Measurements from ENCODE around the gene MYH14. TPM values are rescaled to one million over a fixed set of nuclear protein-coding genes. Genes with fewer than 3 reads are reported as not detected.

The MYH14 gene
- total RNA-seq, 1 donor from 2014 or later: 85.4 TPM

DNA sequence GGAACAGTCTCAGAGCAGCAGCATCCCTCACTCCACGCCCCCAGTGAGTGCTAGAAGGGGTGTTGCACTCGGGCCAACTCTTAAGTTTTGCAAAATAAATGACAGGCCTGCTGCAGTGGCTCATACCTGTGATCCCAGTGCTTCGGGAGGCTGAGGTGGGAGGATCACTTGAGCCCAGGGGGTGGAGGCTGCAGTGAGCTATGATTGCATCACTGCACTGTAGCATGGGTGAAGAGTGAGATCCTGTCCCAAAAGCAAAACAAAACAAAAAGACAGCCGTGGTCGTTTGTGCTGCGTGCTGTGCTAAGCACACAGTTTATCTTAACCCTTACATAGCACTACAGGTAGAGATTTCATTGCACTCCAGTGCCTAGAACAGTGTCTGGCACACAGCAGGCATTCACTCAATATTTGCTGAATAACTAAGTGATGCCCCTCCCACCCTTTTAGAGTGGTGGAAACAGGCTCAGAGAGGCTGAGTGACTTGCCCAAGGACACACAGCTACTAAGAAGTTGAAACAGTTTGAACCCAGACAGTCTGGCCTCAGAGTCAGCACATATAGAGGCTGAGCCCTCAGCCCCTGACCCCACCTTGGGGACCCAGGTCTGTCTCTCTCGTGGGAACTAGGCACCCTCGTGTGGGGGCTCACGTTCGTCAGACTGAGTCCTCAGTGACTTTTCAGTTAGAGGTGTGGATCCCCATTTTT is 107.5 kb downstream of the MYH14 start:
- DNase-seq (ENCODE audit: low spot score): no peak

DNA sequence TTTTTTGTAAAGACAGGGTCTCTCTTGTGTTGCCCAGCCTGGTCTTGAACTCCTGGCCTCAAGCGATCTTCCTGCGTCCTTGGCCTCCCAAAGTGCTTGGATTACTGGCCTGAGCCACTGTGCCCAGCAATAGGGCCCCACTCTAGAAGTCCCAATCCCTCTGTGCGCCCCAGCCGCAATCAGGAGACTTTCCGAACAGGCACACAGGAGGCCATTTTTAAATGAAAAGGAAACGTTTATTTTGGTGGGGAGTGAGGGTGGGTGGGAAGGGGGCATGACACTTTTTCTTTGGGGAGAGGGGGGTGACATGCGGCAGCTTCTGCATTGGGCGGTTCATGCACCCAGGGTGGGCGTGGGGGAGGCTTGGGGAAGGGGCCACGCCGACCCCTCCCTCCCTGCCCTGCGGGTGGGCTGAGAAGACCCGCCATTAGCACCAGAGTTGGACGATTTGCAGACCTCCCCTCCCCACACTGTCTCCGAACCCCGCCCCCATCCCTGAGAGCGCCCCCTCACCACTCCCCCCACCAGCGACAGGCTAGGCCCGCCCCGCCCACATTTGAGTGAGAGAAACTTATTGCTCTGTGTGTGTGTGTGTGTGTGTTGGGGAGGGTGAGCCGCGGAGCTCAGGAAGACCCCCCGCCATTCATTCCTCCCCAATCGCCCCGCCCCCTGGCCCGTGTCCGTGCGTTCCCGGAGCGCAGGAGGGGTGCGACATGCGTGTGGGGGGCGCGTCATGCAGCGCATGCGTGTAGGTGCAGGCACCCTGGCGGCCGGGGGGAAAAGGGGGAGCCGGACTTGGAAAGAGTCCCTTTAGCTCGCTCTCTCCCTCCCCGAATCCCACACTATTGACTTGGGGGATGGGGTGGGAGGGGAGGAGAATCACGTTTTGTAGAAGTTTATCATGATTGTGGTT is 108.6 kb downstream of the MYH14 start:
- intact Hi-C loops (cut with DNase I): no loop called here
- DNase-seq (ENCODE audit: low spot score): no peak

More for the DNA sequence above, 107.5 kb downstream of the MYH14 start:
- intact Hi-C loops (cut with DNase I): no loop called here

DNA sequence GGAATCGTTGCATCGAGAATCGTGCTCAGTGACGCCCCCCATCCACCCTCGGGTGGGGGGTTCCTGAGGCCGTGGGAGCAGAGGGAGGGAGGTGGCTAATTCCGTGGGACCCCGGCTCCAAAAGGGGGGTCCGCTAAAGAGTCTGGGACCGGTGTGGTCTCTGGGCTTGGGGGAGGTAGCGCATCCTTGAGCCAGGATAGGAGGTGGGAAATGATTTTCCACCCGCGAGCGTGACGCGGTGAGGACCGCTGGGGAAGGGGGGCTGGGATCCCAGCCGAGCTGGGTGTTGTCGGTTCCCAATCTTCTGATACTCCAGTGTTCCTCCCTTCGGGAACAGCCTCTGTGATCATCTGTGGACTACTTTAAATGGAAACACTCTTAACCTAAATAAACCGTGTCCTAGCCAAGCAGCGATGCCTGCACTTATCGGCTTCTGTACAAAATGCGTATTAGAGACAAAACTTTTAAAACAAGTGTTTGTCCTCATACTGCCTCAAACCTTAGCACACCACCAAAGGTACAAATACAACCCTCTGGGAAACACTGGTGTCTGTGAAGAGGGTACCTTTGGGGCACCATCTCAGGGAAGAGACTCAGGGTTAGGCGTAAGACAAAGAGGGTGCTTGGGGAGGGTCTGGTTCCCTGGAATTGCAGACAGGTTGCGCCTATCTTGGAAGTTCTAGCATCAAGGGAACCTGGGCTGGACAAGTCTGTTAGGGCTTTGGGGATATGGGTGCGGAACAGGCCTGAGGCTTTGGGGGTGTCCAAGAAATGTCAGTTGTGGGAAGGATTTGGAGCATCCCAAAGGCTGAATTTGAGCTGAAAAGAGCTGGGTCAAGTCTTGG is 109.8 kb downstream of the MYH14 start:
- DNase-seq (ENCODE audit: low spot score): no peak
- intact Hi-C loops (cut with DNase I): no loop called here

DNA sequence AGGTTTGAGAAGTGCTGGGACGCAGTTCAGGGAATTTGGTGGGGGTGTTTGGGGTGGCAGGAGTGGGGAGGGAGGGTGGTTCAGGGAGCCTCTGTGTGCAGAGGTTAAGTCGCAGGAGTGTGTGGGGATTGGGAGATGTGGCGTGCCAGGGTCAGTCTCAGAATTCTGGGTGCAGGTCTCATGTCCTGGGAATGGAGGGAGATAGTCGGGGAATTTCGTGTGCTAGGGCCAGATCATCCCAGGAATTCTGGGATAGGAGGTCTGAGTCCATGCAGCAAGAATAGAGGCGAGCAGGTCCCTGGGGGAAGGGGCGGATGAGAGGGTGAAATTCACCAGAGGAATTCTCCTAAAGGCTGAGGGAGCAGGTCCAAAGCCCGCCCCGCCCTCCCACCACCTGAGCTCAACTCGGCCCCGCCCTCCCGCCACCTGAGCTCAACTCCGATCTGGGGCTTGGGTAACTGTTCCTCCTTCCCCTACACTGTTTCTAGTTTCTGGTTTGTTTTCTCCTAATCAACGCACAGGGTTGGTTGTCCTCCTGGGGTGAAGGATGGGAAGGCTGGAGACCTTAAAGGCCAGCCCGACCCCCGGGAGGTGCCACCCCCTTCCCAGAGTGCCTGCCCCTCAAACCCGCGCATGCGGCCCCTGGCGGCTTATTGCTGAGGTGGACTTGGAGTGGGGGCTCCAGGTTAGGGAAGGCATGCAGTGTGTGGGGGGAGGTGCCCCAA is 110.6 kb downstream of the MYH14 start:
- intact Hi-C loops (cut with DNase I): no loop called here
- no peak for DNase-seq (ENCODE audit: low spot score)

DNA sequence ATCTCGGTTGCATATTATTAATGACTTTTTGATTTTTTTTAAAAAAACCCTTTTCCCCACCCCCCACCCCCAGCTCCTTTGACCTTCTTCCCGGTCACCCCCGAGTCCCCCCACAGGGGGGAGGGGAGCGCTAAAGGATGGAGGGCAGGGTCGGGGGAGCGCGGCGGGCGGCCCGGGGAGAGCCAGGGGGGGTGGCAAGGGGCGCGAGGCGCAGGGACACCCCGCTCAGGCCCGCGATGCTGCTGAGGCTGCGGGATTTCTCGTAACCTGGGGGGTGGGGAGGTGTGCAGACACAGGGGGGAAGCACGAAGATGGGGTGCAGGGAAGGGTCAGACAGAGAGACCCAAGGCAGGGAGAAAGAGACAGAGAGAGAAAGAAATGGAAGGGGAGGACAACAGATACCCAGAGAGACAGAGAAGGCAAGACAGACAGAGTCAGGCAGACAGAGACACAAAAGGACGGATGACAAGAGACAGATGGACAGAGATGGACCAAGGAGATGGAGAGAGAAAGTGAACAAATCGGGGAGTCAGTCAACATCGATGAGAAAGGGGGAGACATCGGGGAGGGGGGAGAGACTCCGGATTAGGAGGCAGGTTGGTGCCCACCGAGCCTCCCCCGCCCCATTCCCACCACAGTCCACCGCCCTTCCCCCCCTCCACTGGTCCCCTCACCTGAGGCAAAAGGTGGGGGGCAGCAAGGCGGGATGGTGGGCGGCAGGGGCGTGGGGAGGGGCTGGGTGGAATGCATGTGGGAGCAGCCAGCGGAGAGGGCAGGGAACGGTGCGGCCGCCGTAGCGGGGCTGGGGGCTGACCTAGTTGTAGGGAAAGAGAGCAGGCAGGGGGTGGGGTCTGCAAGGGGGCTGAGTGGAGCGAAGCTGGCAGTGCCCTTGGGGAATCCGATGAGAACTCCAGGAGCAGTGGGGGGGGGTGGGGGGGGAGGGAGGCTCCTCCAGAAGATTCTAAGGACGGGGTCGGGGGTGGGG is 111.6 kb downstream of the MYH14 start:
- intact Hi-C loops (cut with DNase I): no loop called here

DNA sequence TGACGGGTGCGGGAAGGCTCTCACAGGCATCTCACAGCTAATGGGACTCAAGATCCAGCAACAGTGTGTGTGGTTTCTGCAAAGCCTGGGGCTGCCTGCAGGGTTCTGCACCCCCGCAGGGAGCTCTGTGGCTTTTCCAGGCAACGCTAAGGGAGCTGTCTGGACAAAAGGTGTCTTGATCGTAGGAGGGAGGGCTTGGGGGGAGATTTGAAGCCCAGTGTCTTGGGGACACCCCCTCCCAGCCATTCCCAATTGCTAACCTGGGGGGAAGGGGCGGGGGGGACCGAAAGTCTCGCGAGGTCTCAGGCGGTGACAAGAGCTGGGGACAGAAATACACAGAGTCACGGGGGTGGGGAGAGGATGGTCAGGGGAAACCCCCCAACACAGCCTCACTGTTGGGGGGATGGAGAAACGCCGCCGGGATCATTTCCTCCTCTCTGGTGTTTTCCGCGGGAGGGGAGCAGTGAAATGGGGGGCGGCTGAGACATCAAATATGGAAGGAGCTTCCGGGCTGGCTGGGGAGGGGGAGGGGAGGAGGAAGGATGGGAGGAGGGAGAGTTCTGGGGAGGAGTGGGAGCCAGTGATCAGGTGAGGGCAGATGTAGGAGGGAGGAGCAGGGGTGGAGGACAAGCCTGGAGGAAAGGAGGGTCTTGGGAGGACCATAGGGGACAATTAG is 112.5 kb downstream of the MYH14 start:
- DNase-seq (ENCODE audit: low spot score): no peak
- intact Hi-C loops (cut with DNase I): no loop called here

More for the DNA sequence above, 111.6 kb downstream of the MYH14 start:
- no peak for DNase-seq (ENCODE audit: low spot score)

DNA sequence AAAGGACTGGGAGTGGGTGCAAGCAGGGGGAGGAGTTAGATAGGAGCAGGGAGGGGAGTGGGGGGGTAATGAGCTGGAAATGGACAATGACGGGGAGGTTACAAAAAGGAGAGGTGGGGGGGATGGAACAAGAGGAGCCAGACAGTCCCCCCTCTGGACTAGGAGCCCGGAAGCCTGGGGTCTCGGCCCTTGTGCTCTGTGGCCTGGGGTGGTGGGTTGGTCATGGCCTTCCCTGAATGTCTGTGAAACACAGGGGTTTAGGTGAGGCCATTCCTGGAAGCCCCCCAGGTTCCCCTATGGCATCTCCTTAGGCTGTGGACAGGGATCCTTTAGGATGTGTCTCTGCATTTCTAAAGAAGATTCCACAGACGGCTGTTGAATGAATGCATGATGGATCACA is 113.7 kb downstream of the MYH14 start:
- intact Hi-C loops (cut with DNase I): no loop called here
- DNase-seq (ENCODE audit: low spot score): no peak

DNA sequence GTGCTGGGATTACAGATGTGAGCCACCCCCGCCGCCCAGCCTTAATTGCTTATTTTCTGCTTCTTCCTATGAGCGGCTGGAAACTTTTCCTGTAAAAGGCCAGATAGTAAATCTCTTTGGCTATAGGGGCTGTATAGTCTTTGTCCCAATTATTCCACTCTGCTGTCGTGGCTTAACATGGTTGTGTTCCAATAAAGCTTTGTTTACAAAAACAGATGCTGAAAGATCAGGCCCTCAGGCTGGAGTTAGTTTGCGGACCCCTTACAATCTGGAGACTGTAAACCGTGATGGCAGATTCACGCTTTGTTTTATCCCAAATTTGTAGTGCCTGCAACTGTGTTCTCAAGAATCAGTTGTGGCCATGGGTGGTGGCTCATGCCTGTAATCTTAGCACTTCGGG is 115.0 kb downstream of the MYH14 start:
- intact Hi-C loops (cut with DNase I): no loop called here
- DNase-seq (ENCODE audit: low spot score): no peak

DNA sequence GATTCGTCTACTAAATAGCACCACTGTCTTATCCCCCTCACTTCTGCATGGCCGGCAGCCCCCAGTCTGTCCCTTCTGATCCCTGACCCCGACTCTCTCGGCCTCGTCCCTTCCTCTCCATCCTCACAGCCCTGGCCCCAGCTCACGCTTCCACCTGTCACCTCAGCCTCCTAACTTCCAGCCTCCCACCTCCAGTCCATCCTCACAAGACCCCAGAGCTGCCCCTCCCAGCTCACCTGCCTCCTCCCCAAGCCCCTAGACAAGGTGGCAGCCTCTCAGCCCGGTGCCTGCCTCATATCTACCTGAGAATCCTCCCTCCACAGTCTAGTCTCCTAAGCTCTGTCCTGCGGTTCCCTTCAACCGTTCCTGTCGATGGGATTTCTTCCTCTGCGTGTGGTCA is 115.7 kb downstream of the MYH14 start:
- DNase-seq (ENCODE audit: low spot score): no peak

DNA sequence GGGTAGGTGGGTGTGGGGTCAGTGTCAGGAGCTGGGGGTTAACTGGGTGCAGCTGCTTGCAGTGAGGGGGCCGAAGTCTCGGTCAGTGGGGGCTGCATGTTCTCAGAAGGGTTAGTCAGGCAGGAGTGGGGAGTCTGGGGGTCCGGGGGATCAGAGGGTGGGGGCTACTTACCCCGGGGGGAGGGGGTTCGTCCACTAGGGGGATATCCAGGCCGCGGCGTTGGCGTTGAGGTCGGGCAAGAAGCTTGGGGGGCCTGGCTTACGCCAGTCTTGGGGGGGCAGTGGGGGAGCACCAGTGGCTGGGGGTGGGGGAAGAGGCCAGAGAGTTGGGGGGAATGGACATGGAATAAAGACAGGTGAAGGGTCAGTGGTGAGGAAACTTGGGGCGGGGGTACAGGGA is 116.6 kb downstream of the MYH14 start:
- intact Hi-C loops (cut with DNase I): no loop called here
- DNase-seq (ENCODE audit: low spot score): no peak

More for the DNA sequence above, 115.7 kb downstream of the MYH14 start:
- intact Hi-C loops (cut with DNase I): no loop called here

DNA sequence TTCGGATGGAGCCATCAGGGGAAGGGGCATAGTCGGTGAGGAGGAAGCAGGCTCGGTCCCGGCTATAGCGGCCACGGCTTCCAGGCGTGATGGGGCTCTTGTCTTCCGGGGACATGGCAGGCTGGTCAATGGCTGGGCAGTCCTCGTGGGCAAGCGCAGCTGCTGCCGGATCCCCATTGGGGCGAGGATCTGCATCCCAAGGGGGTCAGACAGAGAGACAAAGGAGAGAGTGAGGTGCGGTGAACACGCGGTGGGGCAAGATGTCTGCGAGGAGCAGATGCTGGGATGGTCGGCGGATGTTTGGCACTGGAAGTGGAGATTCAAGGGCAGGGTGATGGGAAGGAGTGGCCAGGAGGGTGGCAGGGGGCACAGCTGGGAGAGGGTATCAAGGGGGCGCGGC is 117.2 kb downstream of the MYH14 start:
- intact Hi-C loops (cut with DNase I): no loop called here
- no peak for DNase-seq (ENCODE audit: low spot score)

DNA sequence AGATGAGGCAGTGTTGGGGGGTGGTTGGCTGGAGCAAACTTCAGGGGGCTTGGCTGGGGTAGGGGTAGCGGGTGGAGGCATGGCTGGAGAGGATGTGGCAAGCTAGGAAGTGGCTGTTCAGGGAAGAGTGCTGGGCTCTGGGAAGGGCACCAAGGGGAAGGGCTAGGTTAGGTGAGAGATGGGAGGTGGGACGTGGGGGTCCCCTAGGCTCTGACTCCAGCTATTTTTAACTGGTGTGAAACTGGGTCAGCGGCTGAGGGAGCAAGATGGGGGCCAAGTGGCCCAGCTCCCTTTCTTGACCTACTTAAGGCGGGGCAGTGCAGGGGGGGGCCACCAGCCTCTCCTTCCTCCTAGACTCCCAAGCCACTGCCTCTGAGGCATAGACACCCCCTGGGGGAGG is 118.4 kb downstream of the MYH14 start:
- DNase-seq (ENCODE audit: low spot score): no peak
- intact Hi-C loops (cut with DNase I): no loop called here

DNA sequence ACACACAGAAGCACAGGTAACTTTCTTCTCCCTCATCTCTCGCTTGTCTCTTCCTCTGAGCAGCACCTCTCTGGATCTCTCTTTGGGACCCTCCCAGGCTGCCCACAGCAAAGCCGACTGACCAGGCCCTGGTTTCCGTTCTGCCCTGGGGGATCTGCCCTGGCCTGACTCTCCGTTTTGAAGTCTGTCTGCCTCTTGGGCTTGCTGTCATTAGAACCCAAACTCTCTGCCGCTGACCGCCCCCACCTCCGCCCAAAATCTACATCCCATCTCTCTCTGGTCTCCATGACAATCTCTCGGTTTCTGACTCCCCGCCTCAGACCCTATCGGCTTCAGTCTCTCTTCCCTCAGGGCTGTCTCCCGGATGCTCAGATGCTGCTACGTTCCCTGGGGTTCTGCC is 118.8 kb downstream of the MYH14 start:
- no peak for DNase-seq (ENCODE audit: low spot score)
- intact Hi-C loops (cut with DNase I): no loop called here

DNA sequence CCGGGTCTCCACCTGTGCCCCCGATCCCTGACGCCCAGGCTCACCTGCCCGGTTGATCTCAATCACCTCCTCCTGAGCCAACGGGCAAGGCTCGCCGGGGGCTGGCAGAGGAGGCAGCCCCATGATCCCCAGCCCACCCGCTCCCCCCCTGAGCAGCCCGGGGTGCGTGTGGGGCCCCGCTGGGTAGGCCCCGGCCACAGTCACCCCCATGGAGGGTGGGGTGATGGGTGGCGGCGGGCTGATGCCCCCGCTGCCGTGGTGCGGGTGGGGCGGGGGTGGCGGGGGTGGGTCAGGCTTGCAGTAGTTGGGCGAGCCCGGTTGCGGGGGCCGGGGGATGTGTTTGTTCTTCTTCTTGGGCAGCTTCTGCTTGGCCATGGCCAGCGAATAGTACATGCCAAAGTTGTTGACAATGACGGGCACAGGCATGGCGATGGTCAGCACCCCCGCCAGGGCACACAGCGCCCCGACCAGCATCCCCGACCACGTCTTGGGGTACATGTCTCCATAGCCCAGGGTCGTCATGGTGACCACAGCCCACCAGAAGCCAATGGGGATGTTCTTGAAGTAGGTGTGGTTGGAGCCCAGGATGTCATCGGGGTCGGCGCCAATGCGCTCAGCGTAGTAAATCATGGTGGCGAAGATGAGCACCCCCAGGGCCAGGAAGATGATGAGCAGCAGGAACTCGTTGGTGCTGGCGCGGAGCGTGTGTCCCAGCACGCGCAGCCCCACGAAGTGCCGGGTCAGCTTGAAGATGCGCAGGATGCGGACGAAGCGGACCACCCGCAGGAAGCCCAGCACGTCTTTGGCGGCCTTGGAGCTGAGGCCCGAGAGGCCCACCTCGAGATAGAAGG is 119.7 kb downstream of the MYH14 start:
- DNase-seq (ENCODE audit: low spot score): no peak
- intact Hi-C loops (cut with DNase I): no loop called here

DNA sequence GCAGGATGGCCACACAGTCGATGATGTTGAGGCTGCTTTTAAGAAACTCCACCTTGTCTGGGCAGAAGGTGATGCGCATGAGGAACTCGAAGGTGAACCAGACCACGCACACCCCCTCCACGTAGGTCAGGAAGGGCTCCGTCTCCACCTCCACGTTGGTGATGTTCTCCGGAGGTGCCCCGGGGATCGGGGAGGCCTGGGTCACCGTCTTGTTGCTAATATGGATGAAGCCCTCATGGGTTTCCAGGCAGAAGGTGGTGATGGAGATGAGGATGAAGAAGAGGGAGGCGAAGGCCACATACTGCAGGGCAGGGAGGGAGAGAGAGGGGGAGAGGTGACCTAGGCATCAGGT is 120.3 kb downstream of the MYH14 start:
- DNase-seq (ENCODE audit: low spot score): no peak
- intact Hi-C loops (cut with DNase I): no loop called here

DNA sequence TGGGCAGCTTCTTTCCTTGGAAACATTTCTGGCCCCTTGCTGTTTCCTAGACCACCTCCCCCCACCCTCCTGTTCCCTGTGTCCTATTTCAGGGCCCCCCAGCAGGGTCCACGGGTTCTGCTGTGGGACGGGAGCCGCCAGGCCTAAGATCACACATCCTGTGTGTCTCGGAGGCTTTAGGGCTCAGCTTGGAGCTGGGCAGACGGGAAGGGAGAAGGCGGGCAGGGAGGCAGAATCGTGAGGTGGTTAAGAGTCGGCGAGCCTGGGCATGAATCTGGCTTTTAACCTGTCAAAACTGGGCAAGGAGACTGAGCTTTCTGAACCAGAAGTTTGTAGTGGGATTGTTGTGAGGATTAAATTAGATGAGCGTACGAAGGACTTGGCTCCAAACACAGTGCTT is 120.9 kb downstream of the MYH14 start:
- intact Hi-C loops (cut with DNase I): no loop called here
- DNase-seq (ENCODE audit: low spot score): no peak
